Gastroesophageal sphincter (tissue), 4 donors: ENCODE data around the gene FAM110D. TPM values are rescaled to one million over a fixed set of nuclear protein-coding genes. Genes with fewer than 3 reads are reported as not detected.

ENCODE experiments used
- ATAC-seq: fragments of 150-250 bp; one replicate; pipeline ENCODE4 v1.9.1; 2016; ENCODE audit warnings: mild to moderate bottlenecking, moderate library complexity
- H3K27ac ChIP-seq, 4 donors: fragments of 200-600 bp; sonication (generic) in 3 of 4; 1 replicate in 3 of 4; 2 replicates in 1 of 4; pipeline ENCODE4 v1.5.1; 2016 to 2019
- H3K27me3 ChIP-seq: fragments of 200-600 bp; sonication (generic); one replicate; pipeline ENCODE4 v1.5.1; 2019
- H3K36me3 ChIP-seq, 2 donors: fragments of 200-600 bp; sonication (generic); one replicate each; pipeline ENCODE4 v1.5.1; 2019; ENCODE audit warnings: control low read depth in 1 of 2
- H3K4me1 ChIP-seq, 3 donors: fragments of 200-600 bp; sonication (generic); 1 replicate in 2 of 3; 2 replicates in 1 of 3; pipeline ENCODE4 v1.5.1; 2016 to 2019; ENCODE audit warnings: control low read depth in 2 of 3
- H3K4me3 ChIP-seq, 2 donors: fragments of 200-600 bp; sonication (generic); one replicate each; pipeline ENCODE4 v1.5.1; 2019; ENCODE audit warnings: mild to moderate bottlenecking in 1 of 2, moderate library complexity in 1 of 2
- H3K9me3 ChIP-seq, 3 donors: fragments of 200-600 bp; sonication (generic); one replicate each; pipeline ENCODE4 v1.5.1; 2017 to 2019; ENCODE audit warnings: control low read depth in 2 of 3
- EP300 ChIP-seq: sonication (generic); formaldehyde crosslinking; IDR thresholded peaks from one replicate; pipeline ENCODE4 v1.6.1; 2017; ENCODE audit warnings: antibody characterized with exemption, mild to moderate bottlenecking
- POLR2A ChIP-seq, 2 donors: fragments of 450-650 bp; IDR thresholded peaks; one replicate each; pipeline ENCODE4 v1.6.1; 2017; ENCODE audit warnings: antibody characterized with exemption in 2 of 2, mild to moderate bottlenecking in 2 of 2, moderate library complexity in 1 of 2
- POLR2AphosphoS5 ChIP-seq: sonication (generic); formaldehyde crosslinking; IDR thresholded peaks from one replicate; pipeline ENCODE4 v1.6.1; 2017; ENCODE audit warnings: antibody characterized with exemption
- WGBS, 2 donors: methylation state at CpG; one replicate each; pipeline ENCODE4 v1.1.5; 2018; ENCODE audit warnings: low coverage in 1 of 2; 5-methylcytosine and 5-hydroxymethylcytosine counted together
- total RNA-seq, 4 donors: library from RNA; depleted of rRNA; stranded (reverse); fragments of >200 nt; gene quantifications; one replicate each; pipeline ENCODE4 v1.1.0, GENCODE V29; 2016
- TF ChIP-seq, protein P1 (sequence below), 4 experiments: fragments of 200-600 bp in 2 of 4; fragments of 450-650 bp in 2 of 4; sonication (generic) in 1 of 4; IDR thresholded peaks; one replicate each; pipeline ENCODE4 v1.5.1; 2017 to 2019; ENCODE audit warnings: antibody characterized with exemption in 4 of 4, mild to moderate bottlenecking in 2 of 4, moderate library complexity in 2 of 4

FAM110D gene
- total RNA-seq, 4 donors from 2014 or later: 3.4 to 12.5 (median 7.7) TPM

GRCh38 chr1:26159743-26160039, 812 bp downstream of the FAM110D start:
- ATAC-seq: no peak
- Histone ChIP-seq H3K27me3 (peaks cover 43% of the 10 kb centered on the region), H3K36me3 (no peaks in the 10 kb centered on the region), H3K4me1 (peaks cover 0 to 30% (median 10%) of the 10 kb centered on the region in 3 donors), H3K27ac (peak overlapping the region in 3 of 4 donors; percentile 38 to 54 (median 50)), H3K4me3 (peak overlapping the region in 1 of 2 donors; percentile 56), H3K9me3 (no peaks in the 10 kb centered on the region)
- TF ChIP-seq EP300: no peak
- TF ChIP-seq POLR2AphosphoS5: no peak
- TF ChIP-seq POLR2A (IDR thresholded peaks at IDR 0.05): no peak
- TF ChIP-seq, protein P1, sequence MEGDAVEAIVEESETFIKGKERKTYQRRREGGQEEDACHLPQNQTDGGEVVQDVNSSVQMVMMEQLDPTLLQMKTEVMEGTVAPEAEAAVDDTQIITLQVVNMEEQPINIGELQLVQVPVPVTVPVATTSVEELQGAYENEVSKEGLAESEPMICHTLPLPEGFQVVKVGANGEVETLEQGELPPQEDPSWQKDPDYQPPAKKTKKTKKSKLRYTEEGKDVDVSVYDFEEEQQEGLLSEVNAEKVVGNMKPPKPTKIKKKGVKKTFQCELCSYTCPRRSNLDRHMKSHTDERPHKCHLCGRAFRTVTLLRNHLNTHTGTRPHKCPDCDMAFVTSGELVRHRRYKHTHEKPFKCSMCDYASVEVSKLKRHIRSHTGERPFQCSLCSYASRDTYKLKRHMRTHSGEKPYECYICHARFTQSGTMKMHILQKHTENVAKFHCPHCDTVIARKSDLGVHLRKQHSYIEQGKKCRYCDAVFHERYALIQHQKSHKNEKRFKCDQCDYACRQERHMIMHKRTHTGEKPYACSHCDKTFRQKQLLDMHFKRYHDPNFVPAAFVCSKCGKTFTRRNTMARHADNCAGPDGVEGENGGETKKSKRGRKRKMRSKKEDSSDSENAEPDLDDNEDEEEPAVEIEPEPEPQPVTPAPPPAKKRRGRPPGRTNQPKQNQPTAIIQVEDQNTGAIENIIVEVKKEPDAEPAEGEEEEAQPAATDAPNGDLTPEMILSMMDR (IDR thresholded peaks at IDR 0.05): no peak
- 68% methylated on average over 4 of the region's 4 CpGs; no CpG with 5 or more reads in 1 of the 2 donors for WGBS, 2 donors

DNA sequence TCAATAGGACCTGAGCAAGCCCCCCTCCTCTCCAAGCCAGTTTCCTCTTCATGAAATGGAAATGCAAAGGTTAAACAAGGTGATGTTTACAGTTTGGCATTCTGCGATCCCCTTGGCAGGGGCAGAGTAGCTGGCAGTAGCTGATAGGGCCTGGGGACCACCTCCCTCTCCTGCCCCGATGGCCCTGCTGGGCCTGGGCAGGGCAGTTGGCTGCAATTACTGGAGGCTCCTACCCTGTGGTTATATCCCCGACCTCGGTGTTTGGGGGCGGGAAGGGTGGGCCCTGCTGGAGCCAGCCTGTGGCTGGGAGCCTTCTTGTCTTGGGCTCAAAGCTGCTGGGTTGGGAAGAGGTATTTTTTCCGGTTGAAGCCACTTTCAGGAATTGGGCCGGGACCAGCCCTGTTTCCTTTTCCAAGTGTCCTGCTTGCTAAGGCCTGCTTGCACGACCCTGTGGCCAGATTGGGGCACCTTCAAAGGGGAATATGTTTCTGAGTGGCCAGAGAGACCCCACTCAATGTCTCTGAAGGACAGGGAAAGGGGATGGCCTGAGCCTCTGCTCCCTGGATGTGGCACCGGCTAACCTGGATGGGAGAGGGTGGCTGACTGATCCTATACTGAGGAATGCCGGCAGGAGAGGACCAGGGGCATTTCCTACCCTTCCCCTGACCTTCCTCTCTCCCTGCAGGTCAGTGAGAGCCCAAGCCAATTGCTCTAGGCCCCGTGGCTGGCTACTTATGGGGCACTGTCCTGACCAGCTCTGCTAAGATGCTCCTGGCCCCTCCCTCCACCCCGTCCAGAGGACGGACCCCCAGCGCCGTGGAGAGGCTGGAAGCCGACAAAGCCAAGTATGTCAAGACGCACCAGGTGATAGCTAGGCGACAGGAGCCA, 1.9 kb downstream of the FAM110D start:
- peak; percentile 1 for ATAC-seq
- Histone ChIP-seq H3K4me3 (peak overlapping the region; percentile 35 to 56), H3K27me3 (peaks cover 34% of the 10 kb centered on the region), H3K9me3 (no peaks in the 10 kb centered on the region), H3K27ac (peak overlapping the region in 3 of 4 donors; percentile 56 to 78 (median 60)), H3K4me1 (peaks cover 0 to 33% (median 10%) of the 10 kb centered on the region in 3 donors), H3K36me3 (no peaks in the 10 kb centered on the region)
- 100% methylated on average over 1 of the region's 18 CpGs; no CpG with 5 or more reads in 1 of the 2 donors for WGBS, 2 donors
- TF ChIP-seq, protein P1 (IDR thresholded peaks at IDR 0.05): no peak
- TF ChIP-seq POLR2A (IDR thresholded peaks at IDR 0.05) (no peak), POLR2AphosphoS5 (no peak), EP300 (no peak)

GRCh38 chr1:26161415-26162219, 2.7 kb downstream of the FAM110D start:
- H3K27ac ChIP-seq: peak overlapping the region in 3 of 4 donors; percentile 56 to 78 (median 60)
- ATAC-seq: peak; percentile 72

DNA sequence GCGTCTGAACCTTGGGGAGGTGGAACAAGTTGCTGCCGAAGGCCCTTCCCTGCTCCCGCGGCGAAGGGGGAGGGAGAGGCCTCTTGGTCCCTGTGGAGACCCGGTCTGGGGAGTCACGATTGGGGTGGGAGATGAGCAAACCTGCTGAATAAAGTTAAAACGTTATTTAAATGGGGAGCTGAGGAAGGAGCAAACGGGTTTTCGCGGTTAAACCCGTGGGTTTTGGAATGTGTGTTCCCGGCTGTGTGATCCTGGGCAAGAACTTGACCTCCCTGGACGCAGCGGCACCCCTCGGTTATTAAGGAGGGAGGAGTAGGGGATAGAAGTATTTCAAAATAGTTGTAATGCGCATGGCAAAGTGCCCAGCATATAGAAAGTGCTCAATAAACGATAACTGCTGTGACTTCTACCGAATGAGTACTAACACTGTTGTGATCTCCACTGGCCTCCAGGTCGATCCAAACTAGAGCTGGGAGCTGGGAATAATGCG, 3.4 kb downstream of the FAM110D start:
- Histone ChIP-seq H3K36me3 (no peaks in the 10 kb centered on the region), H3K27ac (peak overlapping the region in 3 of 4 donors; percentile 56 to 78 (median 60)), H3K9me3 (no peaks in the 10 kb centered on the region), H3K4me1 (peaks cover 0 to 33% (median 10%) of the 10 kb centered on the region in 3 donors), H3K4me3 (peak overlapping the region; percentile 35 to 56), H3K27me3 (peaks cover 19% of the 10 kb centered on the region)
- TF ChIP-seq POLR2AphosphoS5 (no peak), EP300 (no peak), POLR2A (IDR thresholded peaks at IDR 0.05) (no peak)
- TF ChIP-seq, protein P1 (IDR thresholded peaks at IDR 0.05): no peak
- 42 to 44% methylated on average over 12 to 15 of the region's 21 CpGs for WGBS, 2 donors
- no peak for ATAC-seq

More at GRCh38 chr1:26161415-26162219, 2.7 kb downstream of the FAM110D start:
- Histone ChIP-seq H3K4me1 (peaks cover 0 to 33% (median 10%) of the 10 kb centered on the region in 3 donors), H3K27me3 (peaks cover 26% of the 10 kb centered on the region), H3K4me3 (peak overlapping the region; percentile 35 to 56), H3K9me3 (no peaks in the 10 kb centered on the region), H3K36me3 (no peaks in the 10 kb centered on the region)
- no CpG with 5 or more reads among the region's 98 CpGs for WGBS, 2 donors
- TF ChIP-seq, protein P1 (IDR thresholded peaks at IDR 0.05): peak in 2 of 4 experiments; percentile 31 to 40
- no peak for TF ChIP-seq POLR2AphosphoS5
- no peak for TF ChIP-seq POLR2A (IDR thresholded peaks at IDR 0.05)
